Embryonic facial prominence (tissue), 1 donor: ENCODE data around the gene ATP5F1D.

Source experiments
- DNase-seq: peaks from one replicate; pipeline ENCODE4 v3.0.0-alpha.2; 2016; ENCODE audit errors: extremely low spot score

The ATP5F1D gene

GRCh38 chr19:1220976-1221903 is 20.3 kb upstream of the ATP5F1D start:
- DNase-seq, result no peak

GRCh38 chr19:1221904-1222255 is 19.7 kb upstream of the ATP5F1D start:
- DNase-seq, result no peak

GRCh38 chr19:1222394-1222793 is 19.2 kb upstream of the ATP5F1D start:
- DNase-seq, result no peak

- DNase-seq, result no peak
Observed at GRCh38 chr19:1223018-1223855, 18.3 kb upstream of the ATP5F1D start.

GRCh38 chr19:1224047-1224825 is 17.3 kb upstream of the ATP5F1D start:
- DNase-seq, result no peak

GRCh38 chr19:1224847-1225246 is 16.7 kb upstream of the ATP5F1D start:
- no peak for DNase-seq

- no peak for DNase-seq
Observed at GRCh38 chr19:1225440-1226226, 15.9 kb upstream of the ATP5F1D start.

- DNase-seq, result no peak
Observed at GRCh38 chr19:1226227-1226518, 15.4 kb upstream of the ATP5F1D start.

- DNase-seq, result no peak
Observed at GRCh38 chr19:1226522-1227303, 14.8 kb upstream of the ATP5F1D start.

- no peak for DNase-seq
Observed at GRCh38 chr19:1227304-1228054, 14.1 kb upstream of the ATP5F1D start.

GRCh38 chr19:1228161-1228957 is 13.2 kb upstream of the ATP5F1D start:
- no peak for DNase-seq

GRCh38 chr19:1229056-1229923 is 12.3 kb upstream of the ATP5F1D start:
- DNase-seq, result no peak

GRCh38 chr19:1229924-1230782 is 11.4 kb upstream of the ATP5F1D start:
- DNase-seq, result no peak

GRCh38 chr19:1230783-1231489 is 10.6 kb upstream of the ATP5F1D start:
- no peak for DNase-seq

- no peak for DNase-seq
Observed at GRCh38 chr19:1231729-1232637, 9.6 kb upstream of the ATP5F1D start.
